H1 (cell line): ENCODE measurements around the gene PRKAG1. TPM values are rescaled to one million over a fixed set of nuclear protein-coding genes. Genes with fewer than 3 reads are reported as not detected.

Source experiments
- ASH2L ChIP-seq: fragments of 200-600, 300-600 bp; sonication (generic); IDR thresholded peaks from one replicate; pipeline ENCODE4 v1.7.1; 2017; ENCODE audit warnings: low read length
- ATF2 ChIP-seq: IDR thresholded peaks from 2 replicates; pipeline ENCODE4 v1.6.1; 2012; ENCODE audit warnings: low read length, inconsistent platforms
- CHD2 ChIP-seq: IDR thresholded peaks from 2 replicates; pipeline ENCODE4 v1.6.1; 2012; ENCODE audit warnings: low read length, improper control_type of control experiment
- EP300 ChIP-seq, 2 experiments: IDR thresholded peaks; 1 replicate in 1 of 2; 2 replicates in 1 of 2; pipeline ENCODE4 v1.6.1; 2011 to 2012; ENCODE audit warnings: low read depth in 2 of 2, low read length in 2 of 2, mild to moderate bottlenecking in 2 of 2, borderline replicate concordance in 1 of 2, inconsistent platforms in 1 of 2, moderate library complexity in 1 of 2
- RFX5 ChIP-seq: IDR thresholded peaks from 2 replicates; pipeline ENCODE4 v1.6.1; 2011; ENCODE audit warnings: low read depth, low read length, improper control_type of control experiment, borderline replicate concordance
- RNF2 ChIP-seq: fragments of 200-900, 300-1000 bp; sonication (generic); IDR thresholded peaks from 2 replicates; pipeline ENCODE4 v1.7.1; 2016; ENCODE audit warnings: borderline replicate concordance, low read depth, mild to moderate bottlenecking, antibody characterized with exemption, low read length; ENCODE audit not compliant: poor library complexity, severe bottlenecking; ENCODE audit errors: missing control alignments
- SIN3A ChIP-seq, 2 experiments: IDR thresholded peaks in 1 of 2; conservative IDR thresholded peaks in 1 of 2; 2 replicates each; pipeline ENCODE4 v1.6.1; 2011 to 2012; ENCODE audit warnings: low read length in 2 of 2, improper control_type of control experiment in 1 of 2, low read depth in 1 of 2, mild to moderate bottlenecking in 1 of 2
- SIX5 ChIP-seq: IDR thresholded peaks from 2 replicates; pipeline ENCODE4 v1.6.1; 2011; ENCODE audit warnings: mild to moderate bottlenecking, low read depth, low read length
- SP4 ChIP-seq: IDR thresholded peaks from 2 replicates; pipeline ENCODE4 v1.6.1; 2012; ENCODE audit warnings: low read length, inconsistent platforms
- SUZ12 ChIP-seq: fragments of 200-600 bp; sonication (generic); IDR thresholded peaks from 2 replicates; pipeline ENCODE4 v1.6.1; 2012; ENCODE audit warnings: mild to moderate bottlenecking, inconsistent platforms, low read length, moderate library complexity, mixed read lengths
- YY1 ChIP-seq: IDR thresholded peaks from 2 replicates; pipeline ENCODE4 v1.6.1; 2011; ENCODE audit warnings: low read depth, mild to moderate bottlenecking, low read length
- ZNF274 ChIP-seq: IDR thresholded peaks from 2 replicates; pipeline ENCODE4 v1.7.0; 2012; ENCODE audit warnings: low read length, borderline replicate concordance; ENCODE audit errors: extremely low read depth
- polyA plus RNA-seq, 7 experiments: library from polyadenylated mRNA; depleted of rRNA in 3 of 7; stranded (reverse) in 5 of 7; unstranded in 2 of 7; fragments of >200 nt in 5 of 7; fragments of 200-250 nt in 2 of 7; gene quantifications; 1 replicate in 5 of 7; 2 replicates in 1 of 7; 4 replicates in 1 of 7; pipeline versions ENCODE4 v1.2.1 to v1.2.3, GENCODE V29; 2011 to 2013; ENCODE audit warnings: missing spikeins in 2 of 7, mixed read lengths in 2 of 7
- total RNA-seq: library from RNA; stranded (reverse); fragmentation: NEBNext Ultra II Directional; extraction: Animal tissue kit (Norgen Biotek cat#: 25700); gene quantifications from 2 replicates; pipeline ENCODE4 v1.2.1, GENCODE V29; 2021

The PRKAG1 gene
- total and polyA plus RNA-seq, 2 of the 8 experiments (the other 6 are each of a cell fraction or from before 2014, with no cell fraction given), result 38.6 to 57.5 TPM

GRCh38 chr12:48979602-48980388 is 38.8 kb downstream of the PRKAG1 start (continued):
- no peak for TF ChIP-seq ATF2
- peak; percentile 77 for TF ChIP-seq SUZ12
- TF ChIP-seq SIX5, result no peak
- TF ChIP-seq SIN3A (conservative IDR thresholded peaks at IDR 0.05 in 1 of 2, IDR thresholded peaks at IDR 0.05 in 1 of 2; ENCODE audit: low read depth in 1 of 2, low read length in 2 of 2), result no peak
- TF ChIP-seq YY1, result no peak
- TF ChIP-seq RNF2, result peak; percentile 73
- TF ChIP-seq SP4, result no peak
- no peak for TF ChIP-seq CHD2
- no peak for TF ChIP-seq ASH2L
- TF ChIP-seq ZNF274, result no peak
- TF ChIP-seq RFX5, result no peak
- no peak for TF ChIP-seq EP300 (IDR thresholded peaks at IDR 0.05; ENCODE audit: borderline replicate concordance in 1 of 2, low read depth in 2 of 2, low read length in 2 of 2)
